GM19328 (cell line): ENCODE data around the gene ZBTB22.
"Not testable (repeated sequence)": the region's sequence is repeated elsewhere in the genome, so short reads cannot be mapped to it uniquely, and the experiment has no call there.

Source experiments
- ATAC-seq: cut with Tn5 transposase; IDR thresholded peaks from one replicate; pipeline ENCODE4 v1.9.1; 2021; ENCODE audit warnings: mild to moderate bottlenecking, moderate library complexity; ENCODE audit not compliant: unreplicated experiment

The ZBTB22 gene

GRCh38 chr6:33285214-33285613 lies 32.3 kb downstream of the ZBTB22 start:
- ATAC-seq: not testable (repeated sequence)

- ATAC-seq: no peak
Observed at GRCh38 chr6:33280539-33280938, 37.0 kb downstream of the ZBTB22 start.

- no peak for ATAC-seq
Observed at GRCh38 chr6:33279971-33280511, 37.5 kb downstream of the ZBTB22 start.

- no peak for ATAC-seq
Observed at GRCh38 chr6:33279257-33279695, 38.3 kb downstream of the ZBTB22 start.

- no peak for ATAC-seq
Observed at GRCh38 chr6:33278810-33279209, 38.7 kb downstream of the ZBTB22 start.

GRCh38 chr6:33278392-33278741 lies 39.2 kb downstream of the ZBTB22 start:
- ATAC-seq: no peak

- ATAC-seq: no peak
Observed at GRCh38 chr6:33277663-33278391, 39.7 kb downstream of the ZBTB22 start.

GRCh38 chr6:33276864-33277662 lies 40.5 kb downstream of the ZBTB22 start, which contains the start of gene B3GALT4:
B3GALT4 (plus strand) TSS chr6:33277123; CDS start chr6:33277420, 297 bp downstream.
- peak; percentile 58 for ATAC-seq

- ATAC-seq: no peak
Observed at GRCh38 chr6:33276581-33276863, 41.0 kb downstream of the ZBTB22 start.

- not testable (repeated sequence) for ATAC-seq
Observed at GRCh38 chr6:33275795-33276580, 41.6 kb downstream of the ZBTB22 start.

GRCh38 chr6:33273924-33274902 lies 43.3 kb downstream of the ZBTB22 start:
- ATAC-seq: no peak

- ATAC-seq: no peak
Observed at GRCh38 chr6:33273129-33273923, 44.2 kb downstream of the ZBTB22 start.

- no peak for ATAC-seq
Observed at GRCh38 chr6:33272275-33273128, 45.0 kb downstream of the ZBTB22 start.

GRCh38 chr6:33271468-33272274 lies 45.9 kb downstream of the ZBTB22 start, which contains the start of the genes RPS18 and VPS52:
RPS18 (plus strand) TSS chr6:33272075; CDS start chr6:33272120, 45 bp downstream.
VPS52 (minus strand) TSS chr6:33271876; CDS start chr6:33271675, 201 bp downstream.
- peak; percentile 77 for ATAC-seq

- ATAC-seq: no peak
Observed at GRCh38 chr6:33271117-33271467, 46.5 kb downstream of the ZBTB22 start.
